NB4 (cell line): ENCODE results near the gene ZNF286A.
"Not testable (repeated sequence)": the region's sequence is repeated elsewhere in the genome, so short reads cannot be mapped to it uniquely, and the experiment has no call there.

ENCODE experiments used
- CTCF ChIP-seq: IDR thresholded peaks from one replicate; pipeline ENCODE4 v1.5.1; 2012; ENCODE audit warnings: low read depth, low read length
- MAX ChIP-seq: IDR thresholded peaks from 2 replicates; pipeline ENCODE4 v1.6.1; 2011; ENCODE audit warnings: low read depth, low read length

- TF ChIP-seq CTCF, MAX: not testable (repeated sequence)
Observed at GRCh38 chr17:15704239-15704638, 4.7 kb downstream of the ZNF286A start.
